Neuronal stem cell (in vitro differentiated cells): ENCODE measurements around the gene COL12A1.

Source experiments
- DNase-seq: peaks from one replicate; pipeline ENCODE4 v3.0.0-alpha.2; 2013; ENCODE audit warnings: low spot score
- H2AFZ ChIP-seq: one replicate; pipeline ENCODE4 v1.6.1; 2013; ENCODE audit warnings: mild to moderate bottlenecking, low read length, inconsistent platforms
- H2AK5ac ChIP-seq: 2 replicates; pipeline ENCODE4 v1.6.1; 2013; ENCODE audit warnings: low read depth, mild to moderate bottlenecking, inconsistent platforms, low read length, moderate library complexity, mixed read lengths
- H2BK120ac ChIP-seq: 2 replicates; pipeline ENCODE4 v1.6.1; 2013; ENCODE audit warnings: low read depth, mild to moderate bottlenecking, inconsistent platforms, low read length, moderate library complexity, mixed read lengths
- H2BK12ac ChIP-seq: one replicate; pipeline ENCODE4 v1.6.1; 2013; ENCODE audit warnings: low read length, inconsistent platforms
- H2BK15ac ChIP-seq: 2 replicates; pipeline ENCODE4 v1.6.1; 2013; ENCODE audit warnings: mild to moderate bottlenecking, low read length, inconsistent platforms, mixed read lengths
- H2BK5ac ChIP-seq: one replicate; pipeline ENCODE4 v1.6.1; 2013; ENCODE audit warnings: inconsistent platforms, mild to moderate bottlenecking, low read length, moderate library complexity
- H3K14ac ChIP-seq: one replicate; pipeline ENCODE4 v1.6.1; 2013; ENCODE audit warnings: low read length, inconsistent platforms
- H3K18ac ChIP-seq: 2 replicates; pipeline ENCODE4 v1.6.1; 2013; ENCODE audit warnings: low read length, inconsistent platforms
- H3K23ac ChIP-seq: 2 replicates; pipeline ENCODE4 v1.6.1; 2013; ENCODE audit warnings: low read depth, mild to moderate bottlenecking, mixed read lengths, low read length, inconsistent platforms; ENCODE audit not compliant: poor library complexity
- H3K27ac ChIP-seq: replicated peaks from 3 replicates; pipeline ENCODE4 v1.5.1; 2013; ENCODE audit warnings: low read length, inconsistent platforms
- H3K27me3 ChIP-seq, 3 experiments: 2 replicates each; pipeline ENCODE4 v1.6.1; 2013; ENCODE audit warnings: low read length in 3 of 3, mild to moderate bottlenecking in 2 of 3, inconsistent platforms in 1 of 3, low read depth in 1 of 3, mixed read lengths in 1 of 3, moderate library complexity in 1 of 3; ENCODE audit not compliant: control insufficient read depth in 3 of 3, insufficient read depth in 3 of 3
- H3K36me3 ChIP-seq, 2 donors: replicated peaks in 1 of 2; 2 replicates each; pipeline ENCODE4 v1.6.1; 2013; ENCODE audit warnings: low read length in 2 of 2; ENCODE audit not compliant: control insufficient read depth in 2 of 2, insufficient read depth in 2 of 2
- H3K4ac ChIP-seq: 2 replicates; pipeline ENCODE4 v1.6.1; 2013; ENCODE audit warnings: inconsistent platforms, mild to moderate bottlenecking, low read length, moderate library complexity
- H3K4me1 ChIP-seq, 2 donors: 1 replicate in 1 of 2; 2 replicates in 1 of 2; pipeline ENCODE4 v1.6.1; 2013; ENCODE audit warnings: low read length in 2 of 2, low read depth in 1 of 2; ENCODE audit not compliant: control insufficient read depth in 2 of 2, insufficient read depth in 1 of 2
- H3K4me2 ChIP-seq: one replicate; pipeline ENCODE4 v1.6.1; 2013; ENCODE audit warnings: mild to moderate bottlenecking, low read length, inconsistent platforms; ENCODE audit not compliant: insufficient read depth, poor library complexity, severe bottlenecking
- H3K4me3 ChIP-seq, 2 donors: 2 replicates each; pipeline ENCODE4 v1.5.1; 2013; ENCODE audit warnings: low read length in 2 of 2, mild to moderate bottlenecking in 2 of 2, inconsistent platforms in 1 of 2, moderate library complexity in 1 of 2
- H3K79me1 ChIP-seq: one replicate; pipeline ENCODE4 v1.6.1; 2013; ENCODE audit warnings: low read depth, mild to moderate bottlenecking, inconsistent platforms, low read length, moderate library complexity
- H3K9ac ChIP-seq: one replicate; pipeline ENCODE4 v1.6.1; 2013; ENCODE audit warnings: mild to moderate bottlenecking, low read depth, low read length, inconsistent platforms; ENCODE audit not compliant: poor library complexity
- H3K9me3 ChIP-seq, 2 donors: replicated peaks in 1 of 2; 2 replicates each; pipeline versions ENCODE3 to v1.6.1; 2013; ENCODE audit warnings: low read length in 2 of 2, mild to moderate bottlenecking in 2 of 2, inconsistent platforms in 1 of 2, low read depth in 1 of 2, mixed read lengths in 1 of 2, moderate library complexity in 1 of 2; ENCODE audit not compliant: control insufficient read depth in 2 of 2, insufficient read depth in 1 of 2
- H4K8ac ChIP-seq: one replicate; pipeline ENCODE4 v1.6.1; 2013; ENCODE audit warnings: low read depth, mild to moderate bottlenecking, inconsistent platforms, low read length, moderate library complexity
- H4K91ac ChIP-seq: one replicate; pipeline ENCODE4 v1.6.1; 2013; ENCODE audit warnings: low read length, low read depth, mild to moderate bottlenecking, inconsistent platforms; ENCODE audit not compliant: poor library complexity
- WGBS, 2 donors: extraction: QIAGEN DNeasy Blood & Tissue Kit; methylation state at CpG; one replicate each; pipeline ENCODE4 v1.1.7; 2013; ENCODE audit warnings: missing lambda C conversion rate in 2 of 2, mixed read lengths in 1 of 2; ENCODE audit not compliant: insufficient read length in 2 of 2, insufficient replicate concordance in 1 of 2; ENCODE audit errors: extremely low coverage in 2 of 2; 5-methylcytosine and 5-hydroxymethylcytosine counted together

COL12A1 gene

DNA sequence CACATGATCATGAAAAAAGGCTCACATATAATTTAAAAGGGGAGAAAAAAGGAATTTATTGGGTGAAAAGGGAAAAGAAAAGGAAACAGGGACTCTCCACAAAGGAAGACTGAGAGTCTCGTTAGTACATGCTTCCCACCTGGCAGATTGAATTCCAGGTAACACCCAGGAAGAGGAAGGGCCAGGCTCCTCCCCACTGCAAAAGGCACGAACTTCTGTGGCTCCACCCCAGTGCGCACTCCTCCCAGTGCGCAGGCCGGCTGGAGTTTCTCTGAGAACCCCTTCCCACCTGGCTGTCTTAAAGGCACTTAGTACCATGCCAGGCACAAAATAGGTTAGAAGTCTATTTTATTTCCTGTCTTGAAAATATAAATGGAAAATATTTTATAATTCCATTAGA, 129.8 kb downstream of the COL12A1 start:
- no CpG with 5 or more reads among the region's 5 CpGs for WGBS, 2 donors
- no peak overlapping the region for H2BK120ac ChIP-seq
- no peak overlapping the region for H3K14ac ChIP-seq
- H3K4me3 ChIP-seq: no peak overlapping the region
- no peaks in the 10 kb centered on the region for H3K79me1 ChIP-seq
- H2BK12ac ChIP-seq: no peak overlapping the region
- no peak overlapping the region for H3K4me2 ChIP-seq
- H2BK15ac ChIP-seq: no peak overlapping the region
- no peak overlapping the region for H2AFZ ChIP-seq
- H3K27me3 ChIP-seq: no peaks in the 10 kb centered on the region
- H3K4me1 ChIP-seq: peaks cover 0 to 2% of the 10 kb centered on the region in 2 donors
- H4K8ac ChIP-seq: no peak overlapping the region
- DNase-seq: no peak
- H3K4ac ChIP-seq: no peak overlapping the region
- no peak overlapping the region for H3K18ac ChIP-seq
- no peak overlapping the region for H2BK5ac ChIP-seq
- H3K9me3 ChIP-seq: no peaks in the 10 kb centered on the region
- H3K36me3 ChIP-seq: no peaks in the 10 kb centered on the region
- no peak overlapping the region for H4K91ac ChIP-seq
- H3K23ac ChIP-seq: no peak overlapping the region
- H3K27ac ChIP-seq: no peak overlapping the region
- H3K9ac ChIP-seq: no peak overlapping the region
- no peak overlapping the region for H2AK5ac ChIP-seq

- Histone ChIP-seq H2AK5ac (no peak overlapping the region), H3K27me3 (no peaks in the 10 kb centered on the region), H2BK12ac (no peak overlapping the region), H3K27ac (no peak overlapping the region), H3K4ac (no peak overlapping the region), H3K9ac (no peak overlapping the region), H4K91ac (no peak overlapping the region), H3K4me2 (no peak overlapping the region), H3K18ac (no peak overlapping the region), H4K8ac (no peak overlapping the region), H3K4me3 (no peak overlapping the region), H3K9me3 (no peaks in the 10 kb centered on the region), H3K79me1 (no peaks in the 10 kb centered on the region), H3K14ac (no peak overlapping the region), H2AFZ (no peak overlapping the region), H3K4me1 (peaks cover 2 to 4% of the 10 kb centered on the region in 2 donors), H3K23ac (no peak overlapping the region), H2BK5ac (no peak overlapping the region), H2BK120ac (no peak overlapping the region), H2BK15ac (no peak overlapping the region), H3K36me3 (no peaks in the 10 kb centered on the region)
- DNase-seq: no peak
- no CpG with 5 or more reads among the region's 1 CpG for WGBS, 2 donors
Measured at GRCh38 chr6:75070244-75070643, 135.6 kb downstream of the COL12A1 start.

DNA sequence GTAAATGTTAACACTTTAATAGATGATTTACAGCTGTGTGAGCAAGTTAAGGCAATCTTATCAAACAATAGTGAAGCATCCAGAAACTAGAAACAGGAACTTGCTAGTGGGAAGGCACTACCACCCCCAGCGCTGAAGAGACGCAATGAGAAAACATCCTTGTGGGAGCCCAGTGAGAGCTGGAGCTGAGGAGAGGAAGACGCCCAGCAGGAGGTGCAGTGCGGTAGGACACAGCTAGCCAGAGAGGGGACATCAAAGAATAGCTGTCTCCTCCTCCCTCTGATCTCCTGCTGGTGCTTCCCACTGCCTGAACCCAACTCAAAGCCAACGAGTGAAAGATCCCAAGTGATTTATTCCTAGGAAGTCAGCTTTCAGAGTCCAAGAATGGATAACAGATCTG, 140.3 kb downstream of the COL12A1 start:
- no peak for DNase-seq

DNA sequence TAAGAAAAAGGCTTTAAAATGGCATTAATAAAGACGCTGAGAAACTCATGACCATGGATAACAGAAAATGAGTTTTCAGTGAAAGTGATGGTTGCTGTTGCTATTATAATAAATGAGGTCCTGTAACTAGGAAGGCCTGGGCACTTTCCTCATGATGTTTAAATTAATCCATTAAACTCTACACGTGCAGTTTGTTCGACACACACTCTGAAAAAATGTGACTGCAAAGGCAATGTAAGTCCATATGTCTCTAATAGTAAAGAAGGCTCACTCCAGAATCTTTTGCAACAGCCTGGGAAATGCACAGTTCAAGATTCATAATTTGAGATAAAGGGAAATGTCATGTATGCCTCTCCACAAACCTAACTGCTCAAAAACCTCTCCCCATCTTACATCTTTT, 153.4 kb downstream of the COL12A1 start:
- Histone ChIP-seq H2AK5ac (no peak overlapping the region), H3K27ac (no peak overlapping the region), H2AFZ (no peak overlapping the region), H2BK5ac (no peak overlapping the region), H3K18ac (no peak overlapping the region), H3K9ac (no peak overlapping the region), H3K4me1 (no peaks in the 10 kb centered on the region), H3K4me3 (no peak overlapping the region), H2BK12ac (no peak overlapping the region), H3K14ac (no peak overlapping the region), H3K4me2 (no peak overlapping the region), H2BK15ac (no peak overlapping the region), H3K9me3 (no peaks in the 10 kb centered on the region), H3K36me3 (no peaks in the 10 kb centered on the region), H3K79me1 (no peaks in the 10 kb centered on the region), H3K4ac (no peak overlapping the region), H2BK120ac (no peak overlapping the region), H4K8ac (no peak overlapping the region), H3K27me3 (no peaks in the 10 kb centered on the region), H3K23ac (no peak overlapping the region), H4K91ac (no peak overlapping the region)
- no CpG with 5 or more reads among the region's 3 CpGs for WGBS, 2 donors
- no peak for DNase-seq

More for the DNA sequence above, 140.3 kb downstream of the COL12A1 start:
- Histone ChIP-seq H4K8ac (no peak overlapping the region), H3K4me3 (no peak overlapping the region), H3K9me3 (no peaks in the 10 kb centered on the region), H3K23ac (no peak overlapping the region), H3K18ac (no peak overlapping the region), H3K4me2 (no peak overlapping the region), H3K36me3 (no peaks in the 10 kb centered on the region), H3K14ac (no peak overlapping the region), H2BK12ac (no peak overlapping the region), H2AFZ (peak overlapping the region; percentile 21), H2BK5ac (no peak overlapping the region), H2BK120ac (no peak overlapping the region), H3K4me1 (peaks cover 2 to 7% of the 10 kb centered on the region in 2 donors), H3K9ac (no peak overlapping the region), H3K79me1 (no peaks in the 10 kb centered on the region), H3K4ac (no peak overlapping the region), H4K91ac (no peak overlapping the region), H3K27ac (no peak overlapping the region), H2BK15ac (no peak overlapping the region), H2AK5ac (no peak overlapping the region), H3K27me3 (no peaks in the 10 kb centered on the region)
- WGBS, 2 donors: no CpG with 5 or more reads among the region's 5 CpGs
